ENCODE data around the gene MS4A13.
"Not testable (repeated sequence)": the region's sequence is repeated elsewhere in the genome, so short reads cannot be mapped to it uniquely, and the experiment has no call there.

Gene MS4A13, protein sequence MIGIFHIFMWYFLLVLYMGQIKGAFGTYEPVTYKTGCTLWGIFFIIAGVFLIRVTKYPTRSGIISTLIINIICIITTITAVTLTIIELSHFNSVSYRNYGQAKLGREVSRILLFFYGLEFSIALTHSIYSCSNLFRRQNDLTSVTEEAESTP

GRCh38 chr11:60515144-60515855 is at the start of gene MS4A13:
Gene MS4A13 (plus strand): TSS chr11:60515392. CDS start chr11:60518084, 2,692 bp downstream.
- DNase-seq (ENCODE audit: insufficient read length, low spot score) (no peak), FAIRE-seq (no peak)

- FAIRE-seq, result no peak
Observed at GRCh38 chr11:60468829-60469228, 46.4 kb upstream of the MS4A13 start.

GRCh38 chr11:60469723-60470122 is 45.5 kb upstream of the MS4A13 start:
- no peak for DNase-seq (ENCODE audit: insufficient read length, low spot score)
- peak; percentile 57 for FAIRE-seq

More at GRCh38 chr11:60468829-60469228, 46.4 kb upstream of the MS4A13 start:
- no peak for DNase-seq (ENCODE audit: insufficient read length, low spot score)

GRCh38 chr11:60477035-60477445 is 38.2 kb upstream of the MS4A13 start:
- peak; percentile 82 for FAIRE-seq
- no peak for DNase-seq (ENCODE audit: insufficient read length, low spot score)

DNA sequence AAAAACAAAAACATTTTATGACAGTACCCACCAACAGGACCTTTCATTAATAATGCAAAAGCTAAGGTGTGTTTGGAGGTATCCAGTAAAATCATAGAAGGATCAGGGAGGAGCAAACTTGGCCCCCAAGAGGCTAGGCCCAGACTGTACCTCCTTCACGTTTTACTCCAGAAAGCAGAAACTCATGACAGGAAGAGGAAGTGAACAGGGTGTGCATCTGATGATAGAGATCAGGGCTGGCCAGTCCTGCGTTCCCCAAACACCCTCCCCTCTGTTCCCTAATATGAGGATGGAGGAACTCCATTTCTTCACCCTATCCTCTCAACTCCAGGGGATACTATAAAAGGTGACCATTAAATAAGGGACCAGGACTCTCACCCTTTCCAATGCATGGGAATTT is 32.8 kb upstream of the MS4A13 start:
- FAIRE-seq, result peak; percentile 88
- no peak for DNase-seq (ENCODE audit: insufficient read length, low spot score)

GRCh38 chr11:60485987-60486386 is 29.2 kb upstream of the MS4A13 start:
- DNase-seq (ENCODE audit: insufficient read length, low spot score) (peak; percentile 81), FAIRE-seq (peak; percentile 98)

- FAIRE-seq, result no peak
- DNase-seq (ENCODE audit: insufficient read length, low spot score), result no peak
Observed at GRCh38 chr11:60492488-60493009, 22.6 kb upstream of the MS4A13 start, which contains the start of gene MS4A12. Gene MS4A12 (plus strand): TSS chr11:60492778. CDS start chr11:60497319, 4,541 bp downstream.

GRCh38 chr11:60493454-60493853 is 21.7 kb upstream of the MS4A13 start:
- no peak for FAIRE-seq

GRCh38 chr11:60498399-60498798 is 16.8 kb upstream of the MS4A13 start:
- no peak for FAIRE-seq
- no peak for DNase-seq (ENCODE audit: insufficient read length, low spot score)

More at GRCh38 chr11:60493454-60493853, 21.7 kb upstream of the MS4A13 start:
- DNase-seq (ENCODE audit: insufficient read length, low spot score), result no peak

GRCh38 chr11:60498853-60499252 is 16.3 kb upstream of the MS4A13 start:
- no peak for DNase-seq (ENCODE audit: insufficient read length, low spot score)
- peak; percentile 88 for FAIRE-seq

DNA sequence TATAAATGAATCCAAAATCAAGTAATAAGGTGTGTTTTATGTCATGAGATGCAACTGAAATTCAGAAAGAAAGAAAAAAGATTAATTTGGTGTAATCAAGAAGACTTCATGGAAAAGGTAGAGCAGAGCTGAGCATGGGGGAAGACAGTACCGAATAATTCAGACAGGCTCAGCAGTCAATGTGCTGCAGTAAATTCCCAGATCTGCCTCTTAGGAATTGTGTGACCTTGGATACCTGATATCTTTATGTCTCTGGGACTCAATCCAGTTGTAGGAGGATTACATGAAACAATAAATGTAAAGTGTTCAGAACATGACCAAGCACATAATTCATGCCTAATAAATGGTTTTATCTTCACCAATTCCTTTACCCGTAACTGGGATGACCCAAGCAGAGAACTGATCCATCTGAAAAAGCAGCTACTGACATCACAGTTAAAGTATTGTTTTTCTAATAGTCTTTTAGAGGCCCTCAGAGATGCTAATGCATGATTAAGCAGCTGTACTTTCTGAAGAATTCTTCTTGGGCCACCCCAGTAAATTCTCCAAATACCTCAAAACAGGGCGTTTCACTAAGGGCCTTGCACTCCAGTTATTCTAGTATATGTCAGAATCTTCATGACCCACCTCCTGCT is 14.8 kb upstream of the MS4A13 start:
- no peak for DNase-seq (ENCODE audit: insufficient read length, low spot score)
- FAIRE-seq, result no peak

DNA sequence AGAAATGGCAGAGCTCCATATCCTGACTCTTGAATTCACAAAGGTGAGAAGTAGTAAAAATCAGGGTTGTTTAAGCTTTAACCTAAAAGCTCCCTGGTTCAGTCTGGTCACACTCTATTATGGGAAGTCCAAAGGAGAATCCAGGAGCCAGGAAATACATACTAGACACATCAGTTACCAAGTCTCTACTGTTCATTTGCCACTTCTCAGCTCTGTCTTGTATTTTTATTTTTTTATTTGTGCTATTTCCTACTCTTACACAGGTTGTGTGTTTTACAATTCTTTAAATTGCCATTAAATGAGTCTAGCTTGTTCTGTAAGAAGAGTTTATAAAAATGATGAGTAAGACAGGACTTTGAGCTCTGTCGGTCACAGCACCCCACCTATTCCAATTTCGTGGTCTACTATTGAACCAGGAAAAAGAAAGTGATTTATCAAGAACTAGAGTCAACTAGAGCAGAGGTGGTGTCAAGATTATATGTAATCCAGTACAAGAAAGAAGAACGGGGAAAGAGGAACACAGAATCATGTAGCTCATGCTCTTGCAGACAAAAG is 12.9 kb upstream of the MS4A13 start:
- DNase-seq (ENCODE audit: insufficient read length, low spot score), result no peak
- FAIRE-seq, result no peak

- DNase-seq (ENCODE audit: insufficient read length, low spot score) (no peak), FAIRE-seq (no peak)
Observed at GRCh38 chr11:60504219-60504905, 10.8 kb upstream of the MS4A13 start.

DNA sequence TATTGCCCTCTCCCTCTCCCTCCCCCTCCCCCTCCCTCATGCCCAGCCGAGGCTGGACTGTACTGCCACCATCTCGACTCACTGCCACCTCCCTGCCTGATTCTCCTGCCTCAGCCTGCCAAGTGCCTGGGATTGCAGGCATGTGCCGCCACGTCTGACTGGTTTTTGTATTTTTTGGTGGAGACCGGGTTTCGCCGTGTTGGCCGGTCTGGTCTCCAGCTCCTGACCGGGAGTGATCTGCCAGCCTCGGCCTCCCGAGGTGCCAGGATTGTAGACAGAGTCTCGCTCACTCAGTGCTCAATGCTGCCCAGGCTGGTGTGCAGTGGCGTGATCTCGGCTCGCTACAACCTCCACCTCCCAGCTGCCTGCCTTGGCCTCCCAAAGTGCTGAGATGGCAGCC is 5.6 kb upstream of the MS4A13 start:
- not testable (repeated sequence) for FAIRE-seq; DNase-seq (ENCODE audit: insufficient read length, low spot score)

DNA sequence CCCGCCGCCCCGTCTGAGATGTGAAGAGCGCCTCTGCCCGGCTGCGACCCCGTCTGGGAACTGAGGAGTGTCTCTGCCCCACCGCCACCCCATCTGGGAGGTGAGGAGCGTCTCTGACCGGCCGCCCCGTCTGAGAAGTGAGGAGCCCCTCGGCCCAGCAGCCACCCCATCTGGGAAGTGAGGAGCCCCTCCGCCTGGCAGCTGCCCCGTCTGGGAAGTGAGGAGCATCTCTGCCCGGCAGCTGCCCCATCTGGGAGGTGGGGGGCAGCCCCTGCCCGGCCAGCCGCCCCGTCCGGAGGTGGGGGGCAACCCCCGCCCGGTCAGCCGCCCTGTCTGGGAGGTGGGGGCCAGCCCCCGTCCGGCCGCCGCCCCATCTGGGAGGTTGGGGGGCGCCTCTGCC is 5.0 kb upstream of the MS4A13 start:
- not testable (repeated sequence) for FAIRE-seq; DNase-seq (ENCODE audit: insufficient read length, low spot score)

- DNase-seq (ENCODE audit: insufficient read length, low spot score) (no peak), FAIRE-seq (no peak)
Observed at GRCh38 chr11:60511393-60511792, 3.8 kb upstream of the MS4A13 start.

DNA sequence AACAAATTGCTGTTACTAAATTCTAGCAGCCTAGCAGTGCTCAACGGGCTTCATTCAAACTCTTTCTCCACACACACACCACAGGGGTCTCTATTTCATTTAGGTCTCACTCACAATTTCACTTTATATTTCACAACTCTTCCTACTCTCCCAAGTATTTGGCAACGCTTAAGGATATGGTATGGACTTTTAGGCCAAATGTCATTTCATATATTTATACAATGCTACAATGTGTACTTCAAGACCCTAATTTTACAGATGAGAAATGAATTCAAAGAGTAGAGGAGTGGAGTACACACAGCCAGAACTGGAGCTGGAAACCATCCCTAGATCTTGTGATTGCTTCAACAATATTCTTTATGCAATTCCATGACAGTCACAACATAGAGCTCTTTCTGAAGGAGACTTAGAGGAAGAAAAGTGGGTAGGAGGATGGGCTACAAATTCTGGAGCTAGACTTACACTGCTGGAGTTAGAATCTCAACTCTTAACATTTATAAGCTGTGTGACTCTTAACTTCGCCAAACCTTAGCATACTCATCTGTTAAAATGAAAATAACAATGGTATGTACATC is 2.5 kb upstream of the MS4A13 start:
- FAIRE-seq, result no peak
- no peak for DNase-seq (ENCODE audit: insufficient read length, low spot score)

DNA sequence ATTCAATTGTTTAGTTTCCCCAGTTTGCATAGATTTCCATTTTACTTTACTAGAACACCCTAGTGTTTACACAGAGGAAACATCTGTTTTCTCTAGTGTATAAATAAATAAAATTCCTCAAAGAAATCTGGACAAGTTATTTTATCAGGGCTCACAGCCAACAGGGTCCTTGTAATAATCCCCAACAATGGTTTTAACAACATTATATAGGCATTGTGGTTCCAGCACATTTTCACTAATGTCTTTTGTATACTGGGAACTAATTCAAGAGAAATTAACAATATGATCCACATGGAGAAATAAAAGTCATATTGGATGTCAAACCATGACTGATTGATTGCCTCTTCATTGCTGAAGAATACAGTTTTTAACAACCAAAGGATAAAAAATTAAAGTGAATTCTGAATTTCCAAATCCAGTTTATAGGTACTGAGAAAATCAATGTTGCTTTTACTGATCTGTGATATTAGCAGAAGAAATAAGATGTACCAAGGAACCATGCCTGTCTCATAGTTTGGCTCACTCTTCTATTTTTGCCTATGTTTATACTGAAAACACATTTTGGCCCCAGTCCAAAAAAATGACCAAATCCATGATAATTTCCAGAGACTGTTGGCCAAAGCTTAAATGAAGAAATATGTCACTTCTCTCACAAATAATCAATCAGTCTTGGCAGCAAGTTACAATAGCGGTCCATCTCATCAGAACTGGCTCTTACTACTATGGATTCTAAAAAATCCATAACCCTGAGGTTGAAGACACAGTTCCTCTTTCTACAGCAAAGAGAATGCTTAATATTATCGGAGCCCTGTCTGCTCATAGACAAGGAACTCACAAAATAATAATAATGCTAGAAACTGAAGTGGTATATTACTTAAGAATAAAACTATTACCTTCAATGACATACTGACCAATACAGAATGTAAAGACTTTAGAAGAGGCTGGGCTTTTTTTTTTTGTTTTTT is 1.4 kb upstream of the MS4A13 start:
- no peak for DNase-seq (ENCODE audit: insufficient read length, low spot score)
- no peak for FAIRE-seq

DNA sequence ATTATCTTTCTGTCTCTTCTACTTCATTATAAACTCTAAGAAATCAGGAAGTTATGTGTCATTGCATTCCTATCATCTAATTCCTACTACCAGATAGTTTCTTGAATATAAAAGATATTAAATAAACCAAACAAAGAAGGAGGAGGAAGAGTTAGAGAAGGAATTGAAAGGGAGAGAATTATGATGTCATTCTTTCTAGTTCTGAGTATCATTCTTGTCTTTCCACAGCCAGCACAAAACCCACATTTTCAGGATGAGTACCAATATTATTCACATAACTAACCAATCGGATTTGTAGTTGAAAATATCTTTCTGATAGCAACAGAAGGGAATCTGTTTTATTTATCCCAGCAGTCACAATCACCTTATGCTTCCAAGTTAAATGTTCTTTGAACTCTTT is 13.3 kb downstream of the MS4A13 start:
- peak; percentile 60 for FAIRE-seq
- DNase-seq (ENCODE audit: insufficient read length, low spot score), result no peak

Measured in GM19239 (cell line).